Measurements from ENCODE around the gene AMIGO2. TPM values are rescaled to one million over a fixed set of nuclear protein-coding genes. Genes with fewer than 3 reads are reported as not detected.

AMIGO2 gene
- total and polyA plus RNA-seq, 9 of the 15 experiments (the other 6 are each of a cell fraction or from before 2014, with no cell fraction given) = 2.0 to 8.3 (median 3.8) TPM

DNA sequence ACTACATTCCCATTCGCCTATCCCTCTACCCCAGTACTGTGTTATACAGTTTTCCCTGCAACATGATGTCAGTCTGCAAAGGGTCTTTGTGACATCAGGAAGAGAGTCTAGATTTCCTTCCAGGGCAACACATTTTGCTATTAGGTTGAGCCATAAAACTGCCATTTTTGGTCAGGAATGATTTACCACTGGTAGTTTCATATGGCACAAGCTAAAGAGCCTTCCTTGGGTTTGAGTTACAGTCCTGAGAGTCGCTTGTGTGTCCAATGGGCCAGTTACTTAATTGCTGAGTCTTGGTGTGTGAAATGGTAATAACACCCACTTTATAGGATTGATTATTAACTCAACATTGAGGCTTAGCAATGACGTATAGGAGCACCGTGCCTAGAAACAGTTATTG, 22.6 kb upstream of the AMIGO2 start:
- H3K27me3 ChIP-seq (ENCODE audit: control insufficient read depth in 2 of 2, insufficient read depth in 2 of 2, low read length in 2 of 2) = no peaks in the 10 kb centered on the region
- H3K4me3 ChIP-seq = no peak overlapping the region
- no peak overlapping the region for H3K9ac ChIP-seq (ENCODE audit: insufficient read depth in 1 of 2, low read depth in 2 of 2, low read length in 2 of 2)
- H4K20me1 ChIP-seq (replicated peaks; ENCODE audit: control insufficient read depth, insufficient read depth, low read length) = no peaks in the 10 kb centered on the region
- no peaks in the 10 kb centered on the region for H3K9me1 ChIP-seq (ENCODE audit: control insufficient read depth, insufficient read depth, low read length)
- FAIRE-seq (no peak), ATAC-seq (no peak), DNase-seq (ENCODE audit: extremely low read depth in 1 of 4, low spot score in 3 of 4) (no peak)
- in situ Hi-C loops (cut with MboI) = no loop called here
- TF ChIP-seq PHF21A (IDR thresholded peaks at IDR 0.05; ENCODE audit: borderline replicate concordance, low read depth) (no peak), SIRT6 (IDR thresholded peaks at IDR 0.05; ENCODE audit: low read depth, low read length) (no peak), MECOM (CRISPR knock-in tag; IDR thresholded peaks at IDR 0.05) (no peak), HSF4 (CRISPR knock-in tag; IDR thresholded peaks at IDR 0.05; ENCODE audit: borderline replicate concordance) (no peak), GATA2 (CRISPR knock-in tag; IDR thresholded peaks at IDR 0.05) (no peak), MCM3 (IDR thresholded peaks at IDR 0.05) (no peak), HDAC1 (IDR thresholded peaks at IDR 0.05) (no peak), SMARCC2 (IDR thresholded peaks at IDR 0.05; ENCODE audit: low read depth) (no peak), TAL1 (IDR thresholded peaks at IDR 0.05) (no peak), PHF8 (IDR thresholded peaks at IDR 0.05; ENCODE audit: borderline replicate concordance, low read length) (no peak), SAP30 (IDR thresholded peaks at IDR 0.05; ENCODE audit: borderline replicate concordance, insufficient read depth, low read depth, low read length, poor library complexity, severe bottlenecking) (no peak), RBM25 (IDR thresholded peaks at IDR 0.05; ENCODE audit: low read depth, low read length, severe bottlenecking) (no peak), ZNF551 (CRISPR knock-in tag; IDR thresholded peaks at IDR 0.05) (no peak), ZNF12 (CRISPR knock-in tag; IDR thresholded peaks at IDR 0.05) (no peak), FUS (optimal IDR thresholded peaks at IDR 0.05; ENCODE audit: low read depth, low read length) (no peak)
- TF ChIP-seq, protein P1, sequence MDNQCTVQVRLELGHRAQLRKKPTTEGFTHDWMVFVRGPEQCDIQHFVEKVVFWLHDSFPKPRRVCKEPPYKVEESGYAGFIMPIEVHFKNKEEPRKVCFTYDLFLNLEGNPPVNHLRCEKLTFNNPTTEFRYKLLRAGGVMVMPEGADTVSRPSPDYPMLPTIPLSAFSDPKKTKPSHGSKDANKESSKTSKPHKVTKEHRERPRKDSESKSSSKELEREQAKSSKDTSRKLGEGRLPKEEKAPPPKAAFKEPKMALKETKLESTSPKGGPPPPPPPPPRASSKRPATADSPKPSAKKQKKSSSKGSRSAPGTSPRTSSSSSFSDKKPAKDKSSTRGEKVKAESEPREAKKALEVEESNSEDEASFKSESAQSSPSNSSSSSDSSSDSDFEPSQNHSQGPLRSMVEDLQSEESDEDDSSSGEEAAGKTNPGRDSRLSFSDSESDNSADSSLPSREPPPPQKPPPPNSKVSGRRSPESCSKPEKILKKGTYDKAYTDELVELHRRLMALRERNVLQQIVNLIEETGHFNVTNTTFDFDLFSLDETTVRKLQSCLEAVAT (IDR thresholded peaks at IDR 0.05) = no peak
- TF ChIP-seq, protein P2, sequence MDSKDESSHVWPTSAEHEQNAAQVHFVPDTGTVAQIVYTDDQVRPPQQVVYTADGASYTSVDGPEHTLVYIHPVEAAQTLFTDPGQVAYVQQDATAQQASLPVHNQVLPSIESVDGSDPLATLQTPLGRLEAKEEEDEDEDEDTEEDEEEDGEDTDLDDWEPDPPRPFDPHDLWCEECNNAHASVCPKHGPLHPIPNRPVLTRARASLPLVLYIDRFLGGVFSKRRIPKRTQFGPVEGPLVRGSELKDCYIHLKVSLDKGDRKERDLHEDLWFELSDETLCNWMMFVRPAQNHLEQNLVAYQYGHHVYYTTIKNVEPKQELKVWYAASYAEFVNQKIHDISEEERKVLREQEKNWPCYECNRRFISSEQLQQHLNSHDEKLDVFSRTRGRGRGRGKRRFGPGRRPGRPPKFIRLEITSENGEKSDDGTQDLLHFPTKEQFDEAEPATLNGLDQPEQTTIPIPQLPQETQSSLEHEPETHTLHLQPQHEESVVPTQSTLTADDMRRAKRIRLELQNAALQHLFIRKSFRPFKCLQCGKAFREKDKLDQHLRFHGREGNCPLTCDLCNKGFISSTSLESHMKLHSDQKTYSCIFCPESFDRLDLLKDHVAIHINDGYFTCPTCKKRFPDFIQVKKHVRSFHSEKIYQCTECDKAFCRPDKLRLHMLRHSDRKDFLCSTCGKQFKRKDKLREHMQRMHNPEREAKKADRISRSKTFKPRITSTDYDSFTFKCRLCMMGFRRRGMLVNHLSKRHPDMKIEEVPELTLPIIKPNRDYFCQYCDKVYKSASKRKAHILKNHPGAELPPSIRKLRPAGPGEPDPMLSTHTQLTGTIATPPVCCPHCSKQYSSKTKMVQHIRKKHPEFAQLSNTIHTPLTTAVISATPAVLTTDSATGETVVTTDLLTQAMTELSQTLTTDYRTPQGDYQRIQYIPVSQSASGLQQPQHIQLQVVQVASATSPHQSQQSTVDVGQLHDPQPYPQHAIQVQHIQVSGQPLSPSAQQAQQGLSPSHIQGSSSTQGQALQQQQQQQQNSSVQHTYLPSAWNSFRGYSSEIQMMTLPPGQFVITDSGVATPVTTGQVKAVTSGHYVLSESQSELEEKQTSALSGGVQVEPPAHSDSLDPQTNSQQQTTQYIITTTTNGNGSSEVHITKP (IDR thresholded peaks at IDR 0.05; ENCODE audit: partially characterized antibody) = no peak
- H3K27ac ChIP-seq (ENCODE audit: extremely low read depth, low read depth, low read length) = no peak overlapping the region
- ChIA-PET CTCF (ENCODE audit: low intra/inter-chr PET ratio) (no interaction called here), POLR2A (interaction anchor here (1.0 kb wide), 1 partner anchor 8 kb away, joined by 3 read pairs; no protein-coding TSS in a partner anchor)
- H2AFZ ChIP-seq (ENCODE audit: low read depth, low read length) = no peak overlapping the region
- H3K4me2 ChIP-seq (ENCODE audit: insufficient read depth, low read length) = no peak overlapping the region
- no peaks in the 10 kb centered on the region for H3K79me2 ChIP-seq (ENCODE audit: control insufficient read depth, insufficient read depth, low read length)
- no peaks in the 10 kb centered on the region for H3K4me1 ChIP-seq (replicated peaks in 1 of 2; ENCODE audit: control insufficient read depth in 2 of 2, insufficient read depth in 2 of 2, low read length in 2 of 2)
- BruUV-seq (replicated peaks) = no TSS peak
- H3K36me3 ChIP-seq (ENCODE audit: control insufficient read depth, insufficient read depth, low read length) = no peaks in the 10 kb centered on the region
- WGBS (ENCODE audit: insufficient coverage, low coverage, missing lambda C conversion rate) = 33% methylated on average over 4 of the region's 4 CpGs
- intact Hi-C loops (cut with micrococcal nuclease) = no loop called here
- H3K9me3 ChIP-seq (replicated peaks; ENCODE audit: control insufficient read depth, insufficient read depth, low read depth, low read length) = no peaks in the 10 kb centered on the region
